Measurements from ENCODE around the gene SLC24A4. TPM values are rescaled to one million over a fixed set of nuclear protein-coding genes. Genes with fewer than 3 reads are reported as not detected.
"Not testable (repeated sequence)": the region's sequence is repeated elsewhere in the genome, so short reads cannot be mapped to it uniquely, and the experiment has no call there.

Gene SLC24A4
- total RNA-seq, 4 donors from 2014 or later, result 0.35 to 0.49 TPM; not detected in 2

GRCh38 chr14:92398888-92399636 is 76.1 kb downstream of the SLC24A4 start:
- TF ChIP-seq POLR2A (IDR thresholded peaks at IDR 0.05), result no peak
- H3K36me3 ChIP-seq, result no peaks in the 10 kb centered on the region
- H3K9me3 ChIP-seq, result no peaks in the 10 kb centered on the region
- H3K27me3 ChIP-seq, result no peaks in the 10 kb centered on the region
- DNase-seq, result no peak
- H3K4me3 ChIP-seq, result no peak overlapping the region
- no peaks in the 10 kb centered on the region for H3K4me1 ChIP-seq
- intact Hi-C loops (cut with DNase I; ENCODE audit: low total_unique reads), result no loop called here
- no peak overlapping the region for H3K27ac ChIP-seq

GRCh38 chr14:92400579-92401444 is 77.8 kb downstream of the SLC24A4 start:
- H3K4me1 ChIP-seq, result no peaks in the 10 kb centered on the region
- no peaks in the 10 kb centered on the region for H3K36me3 ChIP-seq
- intact Hi-C loops (cut with DNase I; ENCODE audit: low total_unique reads), result no loop called here
- H3K27me3 ChIP-seq, result no peaks in the 10 kb centered on the region
- no peaks in the 10 kb centered on the region for H3K9me3 ChIP-seq
- no peak for DNase-seq
- no peak overlapping the region for H3K4me3 ChIP-seq
- TF ChIP-seq, protein P1, sequence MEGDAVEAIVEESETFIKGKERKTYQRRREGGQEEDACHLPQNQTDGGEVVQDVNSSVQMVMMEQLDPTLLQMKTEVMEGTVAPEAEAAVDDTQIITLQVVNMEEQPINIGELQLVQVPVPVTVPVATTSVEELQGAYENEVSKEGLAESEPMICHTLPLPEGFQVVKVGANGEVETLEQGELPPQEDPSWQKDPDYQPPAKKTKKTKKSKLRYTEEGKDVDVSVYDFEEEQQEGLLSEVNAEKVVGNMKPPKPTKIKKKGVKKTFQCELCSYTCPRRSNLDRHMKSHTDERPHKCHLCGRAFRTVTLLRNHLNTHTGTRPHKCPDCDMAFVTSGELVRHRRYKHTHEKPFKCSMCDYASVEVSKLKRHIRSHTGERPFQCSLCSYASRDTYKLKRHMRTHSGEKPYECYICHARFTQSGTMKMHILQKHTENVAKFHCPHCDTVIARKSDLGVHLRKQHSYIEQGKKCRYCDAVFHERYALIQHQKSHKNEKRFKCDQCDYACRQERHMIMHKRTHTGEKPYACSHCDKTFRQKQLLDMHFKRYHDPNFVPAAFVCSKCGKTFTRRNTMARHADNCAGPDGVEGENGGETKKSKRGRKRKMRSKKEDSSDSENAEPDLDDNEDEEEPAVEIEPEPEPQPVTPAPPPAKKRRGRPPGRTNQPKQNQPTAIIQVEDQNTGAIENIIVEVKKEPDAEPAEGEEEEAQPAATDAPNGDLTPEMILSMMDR (IDR thresholded peaks at IDR 0.05), result no peak
- TF ChIP-seq POLR2A (IDR thresholded peaks at IDR 0.05), result no peak
- H3K27ac ChIP-seq, result no peak overlapping the region

- Histone ChIP-seq H3K9me3 (no peaks in the 10 kb centered on the region), H3K4me3 (no peak overlapping the region), H3K36me3 (no peaks in the 10 kb centered on the region), H3K27me3 (no peaks in the 10 kb centered on the region), H3K27ac (no peak overlapping the region), H3K4me1 (no peaks in the 10 kb centered on the region)
- no peak for DNase-seq
- TF ChIP-seq, protein P1 (IDR thresholded peaks at IDR 0.05), result no peak
- no peak for TF ChIP-seq POLR2A (IDR thresholded peaks at IDR 0.05)
- intact Hi-C loops (cut with DNase I; ENCODE audit: low total_unique reads), result no loop called here
Observed at GRCh38 chr14:92401561-92401960, 78.6 kb downstream of the SLC24A4 start.

- DNase-seq; H3K27ac ChIP-seq; intact Hi-C loops (cut with DNase I; ENCODE audit: low total_unique reads); H3K36me3 ChIP-seq; H3K4me1 ChIP-seq; H3K27me3 ChIP-seq; H3K4me3 ChIP-seq; H3K9me3 ChIP-seq: not testable (repeated sequence)
Observed at GRCh38 chr14:92402500-92402899, 79.5 kb downstream of the SLC24A4 start.

GRCh38 chr14:92404018-92404417 is 81.1 kb downstream of the SLC24A4 start:
- TF ChIP-seq POLR2A (IDR thresholded peaks at IDR 0.05), result no peak
- TF ChIP-seq, protein P1 (IDR thresholded peaks at IDR 0.05), result no peak
- intact Hi-C loops (cut with DNase I; ENCODE audit: low total_unique reads), result no loop called here
- no peaks in the 10 kb centered on the region for H3K4me1 ChIP-seq
- H3K27ac ChIP-seq, result no peak overlapping the region
- H3K36me3 ChIP-seq, result no peaks in the 10 kb centered on the region
- no peaks in the 10 kb centered on the region for H3K9me3 ChIP-seq
- H3K4me3 ChIP-seq, result no peak overlapping the region
- no peaks in the 10 kb centered on the region for H3K27me3 ChIP-seq
- DNase-seq, result no peak

DNA sequence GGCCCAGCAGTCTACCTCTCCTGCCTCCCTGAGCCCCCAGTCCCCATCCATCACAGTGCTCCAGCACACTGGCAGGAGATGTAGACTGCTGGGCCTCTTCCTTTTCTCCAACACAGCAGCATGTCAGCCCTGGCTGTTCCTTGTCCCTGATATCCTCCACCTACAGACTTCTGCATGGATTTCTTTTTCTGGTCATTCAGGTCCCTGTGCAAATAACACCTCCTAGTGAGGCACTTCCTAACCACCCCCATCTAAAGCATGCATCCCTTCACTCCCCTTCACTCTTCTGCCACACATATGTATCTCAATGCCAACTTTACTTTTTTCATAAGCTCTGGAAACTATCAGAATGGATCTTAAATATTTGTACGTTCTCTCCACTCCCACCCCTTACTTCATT is 81.5 kb downstream of the SLC24A4 start:
- no peak for DNase-seq
- Histone ChIP-seq H3K27ac (no peak overlapping the region), H3K36me3 (no peaks in the 10 kb centered on the region), H3K27me3 (no peaks in the 10 kb centered on the region), H3K4me3 (no peak overlapping the region), H3K9me3 (no peaks in the 10 kb centered on the region), H3K4me1 (no peaks in the 10 kb centered on the region)
- intact Hi-C loops (cut with DNase I; ENCODE audit: low total_unique reads), result no loop called here
- TF ChIP-seq POLR2A (IDR thresholded peaks at IDR 0.05), result no peak
- TF ChIP-seq, protein P1 (IDR thresholded peaks at IDR 0.05), result no peak

All from uterus (tissue), 4 donors.